RWPE1 (cell line): ENCODE data around the gene GJC2.

Source experiments
- CTCF ChIA-PET: fragments of 350-600 bp; sonication (Branson Sonifier 250); formaldehyde crosslinking; extraction: SDS; loops from one replicate; lab custom pipeline; 2021; lab: Yijun Ruan, JAX
- POLR2A ChIA-PET: fragments of 400-600 bp; formaldehyde crosslinking; extraction: SDS; loops from one replicate; lab custom pipeline; 2020; ENCODE audit warnings: antibody characterized with exemption; ENCODE audit not compliant: low non-redundant PET; lab: Yijun Ruan, JAX
- DNase-seq: peaks from one replicate; pipeline ENCODE4 v3.0.0; 2012; ENCODE audit warnings: low spot score
- H3K27ac ChIP-seq: fragments of 450-650 bp; 2 replicates; pipeline ENCODE4 v1.5.1; 2017
- TF ChIP-seq, protein P1 (sequence below): fragments of 450-650 bp; conservative IDR thresholded peaks from 2 replicates; pipeline ENCODE4 v1.5.1; 2017; ENCODE audit warnings: low read depth, mild to moderate bottlenecking

GJC2 gene

GRCh38 chr1:228148935-228149405 is 760 bp upstream of the GJC2 start:
- TF ChIP-seq, protein P1, sequence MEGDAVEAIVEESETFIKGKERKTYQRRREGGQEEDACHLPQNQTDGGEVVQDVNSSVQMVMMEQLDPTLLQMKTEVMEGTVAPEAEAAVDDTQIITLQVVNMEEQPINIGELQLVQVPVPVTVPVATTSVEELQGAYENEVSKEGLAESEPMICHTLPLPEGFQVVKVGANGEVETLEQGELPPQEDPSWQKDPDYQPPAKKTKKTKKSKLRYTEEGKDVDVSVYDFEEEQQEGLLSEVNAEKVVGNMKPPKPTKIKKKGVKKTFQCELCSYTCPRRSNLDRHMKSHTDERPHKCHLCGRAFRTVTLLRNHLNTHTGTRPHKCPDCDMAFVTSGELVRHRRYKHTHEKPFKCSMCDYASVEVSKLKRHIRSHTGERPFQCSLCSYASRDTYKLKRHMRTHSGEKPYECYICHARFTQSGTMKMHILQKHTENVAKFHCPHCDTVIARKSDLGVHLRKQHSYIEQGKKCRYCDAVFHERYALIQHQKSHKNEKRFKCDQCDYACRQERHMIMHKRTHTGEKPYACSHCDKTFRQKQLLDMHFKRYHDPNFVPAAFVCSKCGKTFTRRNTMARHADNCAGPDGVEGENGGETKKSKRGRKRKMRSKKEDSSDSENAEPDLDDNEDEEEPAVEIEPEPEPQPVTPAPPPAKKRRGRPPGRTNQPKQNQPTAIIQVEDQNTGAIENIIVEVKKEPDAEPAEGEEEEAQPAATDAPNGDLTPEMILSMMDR: no peak
- ChIA-PET POLR2A (interaction anchor here (0.6 to 1.5 kb wide), 3 partner anchors 14 to 17 kb away, joined by 3 to 11 read pairs (median 4); partner anchors contain the start of gene IBA57), CTCF (no interaction called here)
- peak; percentile 56 for DNase-seq
- H3K27ac ChIP-seq: peak overlapping the region; percentile 100

GRCh38 chr1:228150120-228150460 is 360 bp downstream of the GJC2 start:
- no peak for DNase-seq
- CTCF ChIA-PET: no interaction called here
- POLR2A ChIA-PET: interaction anchor here (1.4 to 1.5 kb wide), 2 partner anchors 13 to 15 kb away, joined by 11 read pairs; no protein-coding TSS in a partner anchor
- TF ChIP-seq, protein P1: no peak
- H3K27ac ChIP-seq: peak overlapping the region; percentile 100

DNA sequence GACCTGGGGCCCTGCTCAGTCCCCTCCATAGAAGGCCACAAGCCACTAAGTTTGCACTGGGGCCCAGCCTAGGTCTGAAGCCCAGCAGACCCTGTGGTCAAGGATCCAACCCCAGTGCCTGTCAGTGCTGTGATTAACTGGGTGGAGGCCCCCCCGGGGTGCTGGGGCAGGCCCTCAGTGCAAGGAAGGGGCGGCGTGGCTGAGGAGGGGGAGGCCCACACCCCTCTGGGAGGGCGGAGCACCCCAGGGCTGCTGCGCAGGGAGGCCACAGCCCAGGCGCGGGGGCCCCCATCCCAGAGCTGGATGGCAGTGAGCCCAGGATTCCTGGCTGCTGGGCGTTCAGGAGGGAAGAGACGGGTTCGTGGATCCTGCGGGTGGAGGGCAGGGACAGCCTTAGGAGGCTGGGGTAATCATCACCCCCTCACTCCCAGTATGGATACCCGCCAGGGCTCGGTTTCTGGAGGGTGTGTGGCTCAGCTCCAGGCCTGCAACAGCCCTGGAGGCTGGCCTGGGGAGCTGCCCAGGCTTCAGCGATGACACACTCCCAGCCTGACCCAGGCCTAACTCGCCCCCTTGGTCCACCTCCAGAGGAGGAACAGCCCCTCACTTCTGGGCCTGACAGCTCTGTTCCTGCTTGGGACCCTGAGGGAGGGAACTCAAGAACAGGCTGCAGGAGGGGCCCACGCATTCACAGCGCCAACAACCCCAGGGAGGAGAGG is 890 bp downstream of the GJC2 start:
- ChIA-PET POLR2A (interaction anchor here (0.5 to 1.5 kb wide), 3 partner anchors 12 to 978 kb away, joined by 10 to 11 read pairs (median 11); no protein-coding TSS in a partner anchor), CTCF (interaction anchor here (0.7 to 1.0 kb wide), 2 partner anchors 20 to 130 kb away, joined by 3 to 5 read pairs; no protein-coding TSS in a partner anchor)
- peak; percentile 44 for DNase-seq
- H3K27ac ChIP-seq: peak overlapping the region; percentile 100
- TF ChIP-seq, protein P1: no peak

- ChIA-PET CTCF (interaction anchor here (1.0 kb wide), 2 partner anchors 21 to 389 kb away, joined by 4 to 5 read pairs; no protein-coding TSS in a partner anchor), POLR2A (interaction anchor here (0.5 to 1.4 kb wide), 4 partner anchors 10 to 977 kb away, joined by 3 to 11 read pairs (median 7); no protein-coding TSS in a partner anchor)
Observed at GRCh38 chr1:228151180-228151925, 1.6 kb downstream of the GJC2 start.

DNA sequence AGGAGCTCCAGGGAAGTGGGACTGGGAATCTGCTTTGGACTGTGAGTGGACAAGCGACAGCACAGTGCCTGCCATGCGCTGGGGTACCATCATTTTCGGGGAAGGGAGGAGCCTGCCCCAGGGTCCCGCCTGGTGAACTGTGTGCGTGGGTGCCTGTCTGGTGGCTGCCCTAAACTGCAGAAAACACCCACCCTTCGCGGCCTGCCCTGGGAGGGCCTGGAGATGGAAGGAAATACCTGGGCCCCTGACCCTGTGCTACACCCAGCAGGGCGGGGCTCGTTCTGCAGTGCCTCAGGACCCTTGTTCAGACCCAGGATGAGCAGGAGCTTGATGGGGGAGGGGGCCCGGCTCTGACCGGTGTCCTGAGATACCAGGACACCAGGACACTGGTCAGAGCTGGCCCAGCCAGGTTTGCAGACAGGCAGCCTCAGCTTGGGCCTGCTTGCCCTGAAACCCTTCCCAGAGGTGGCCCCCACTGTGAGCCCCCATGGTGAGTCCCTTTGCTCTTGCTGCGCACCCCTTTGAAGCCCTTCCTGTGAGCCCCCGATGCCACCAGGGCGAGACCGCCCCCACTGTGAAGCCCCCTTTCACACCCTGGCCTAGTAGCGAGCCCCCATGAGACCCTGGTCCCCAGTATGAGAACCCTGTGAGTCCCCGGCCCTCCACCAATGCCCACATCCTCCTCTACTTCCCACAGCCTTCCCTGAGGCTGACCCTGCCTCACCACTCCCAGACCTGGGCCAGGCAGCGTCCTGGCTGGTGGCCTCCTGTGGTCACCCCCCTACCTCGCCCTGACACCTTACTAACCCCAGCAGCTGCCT is 2.6 kb downstream of the GJC2 start:
- POLR2A ChIA-PET: interaction anchor here (0.8 to 1.0 kb wide), 2 partner anchors 9 to 14 kb away, joined by 3 to 4 read pairs; no protein-coding TSS in a partner anchor
- H3K27ac ChIP-seq: peak overlapping the region; percentile 100
- DNase-seq: no peak
- CTCF ChIA-PET: interaction anchor here (1.0 kb wide), 1 partner anchor 390 kb away, joined by 4 read pairs; no protein-coding TSS in a partner anchor
- TF ChIP-seq, protein P1: no peak

More at GRCh38 chr1:228151180-228151925, 1.6 kb downstream of the GJC2 start:
- TF ChIP-seq, protein P1: no peak
- peak overlapping the region; percentile 100 for H3K27ac ChIP-seq
- no peak for DNase-seq
